ENCODE data around the gene CNTNAP2. TPM values are rescaled to one million over a fixed set of nuclear protein-coding genes. Genes with fewer than 3 reads are reported as not detected.

Gene CNTNAP2
- total and polyA plus RNA-seq, 2 of the 13 experiments (the other 11 are each of a cell fraction or from before 2014, with no cell fraction given): 0.40 to 0.42 TPM

DNA sequence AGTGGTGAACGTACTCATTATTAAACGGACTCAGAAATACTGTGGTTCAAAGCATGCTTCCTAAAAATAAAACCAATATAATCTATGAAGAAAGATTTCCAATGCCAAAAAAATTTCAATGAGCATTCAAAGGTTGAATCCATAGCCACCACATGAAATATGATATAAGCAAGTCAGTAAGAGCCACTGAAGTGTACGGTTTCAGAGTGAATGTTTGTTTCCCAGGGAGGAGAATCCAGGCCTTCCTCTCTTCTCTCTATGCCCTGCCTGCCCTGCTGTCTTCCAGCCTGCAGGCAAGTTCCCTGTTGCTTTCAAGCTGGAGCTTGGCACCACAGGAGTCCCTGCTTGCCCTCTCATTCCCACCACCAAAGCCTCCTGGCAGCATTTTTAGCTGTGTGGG, 1302.4 kb downstream of the CNTNAP2 start:
- ChIA-PET CTCF (ENCODE audit: low intra/inter-chr PET ratio, low total read pairs) (no interaction called here), POLR2A (no interaction called here)
- no peak overlapping the region for H3K4me3 ChIP-seq (replicated peaks in 1 of 3; ENCODE audit: insufficient read depth in 1 of 3, low read depth in 2 of 3, low read length in 3 of 3)
- no peak for ATAC-seq
- H3K4me1 ChIP-seq (ENCODE audit: insufficient read depth, low read length): no peaks in the 10 kb centered on the region
- FAIRE-seq: no peak
- no peak overlapping the region for H2AFZ ChIP-seq (ENCODE audit: low read length)
- H4K20me1 ChIP-seq (ENCODE audit: insufficient read depth, low read length): no peaks in the 10 kb centered on the region
- H3K9ac ChIP-seq (ENCODE audit: insufficient read depth, low read depth, low read length): no peak overlapping the region
- no peaks in the 10 kb centered on the region for H3K27me3 ChIP-seq (ENCODE audit: control insufficient read depth in 1 of 2, insufficient read depth in 2 of 2, low read length in 2 of 2)
- no peaks in the 10 kb centered on the region for H3K36me3 ChIP-seq (replicated peaks in 1 of 2; ENCODE audit: control insufficient read depth in 1 of 2, insufficient read depth in 2 of 2, low read length in 2 of 2)
- H3K9me3 ChIP-seq (ENCODE audit: low read length): peaks cover 63% of the 10 kb centered on the region
- 11% methylated on average over 3 of the region's 3 CpGs for WGBS (ENCODE audit: low lambda C conversion rate)
- H3K79me2 ChIP-seq (ENCODE audit: insufficient read depth, low read length): no peaks in the 10 kb centered on the region
- intact Hi-C loops (cut with micrococcal nuclease; ENCODE audit: unreplicated experiment) (no loop called here), in situ Hi-C loops (cut with HindIII; ENCODE audit: extremely low pct_ligation_motif_present, low pct_unique_long_range_greater_than_20kb) (no loop called here)
- TF ChIP-seq MAFK (conservative IDR thresholded peaks at IDR 0.05 in 1 of 2, IDR thresholded peaks at IDR 0.05 in 1 of 2; ENCODE audit: low read length in 2 of 2): no peak
- no peak overlapping the region for H3K4me2 ChIP-seq (ENCODE audit: low read depth, low read length)
- DNase-seq (ENCODE audit: low spot score): no peak
- H3K27ac ChIP-seq (ENCODE audit: extremely low read length, insufficient read depth, low read length): no peak overlapping the region
- no TSS peak for BruUV-seq (replicated peaks)

DNA sequence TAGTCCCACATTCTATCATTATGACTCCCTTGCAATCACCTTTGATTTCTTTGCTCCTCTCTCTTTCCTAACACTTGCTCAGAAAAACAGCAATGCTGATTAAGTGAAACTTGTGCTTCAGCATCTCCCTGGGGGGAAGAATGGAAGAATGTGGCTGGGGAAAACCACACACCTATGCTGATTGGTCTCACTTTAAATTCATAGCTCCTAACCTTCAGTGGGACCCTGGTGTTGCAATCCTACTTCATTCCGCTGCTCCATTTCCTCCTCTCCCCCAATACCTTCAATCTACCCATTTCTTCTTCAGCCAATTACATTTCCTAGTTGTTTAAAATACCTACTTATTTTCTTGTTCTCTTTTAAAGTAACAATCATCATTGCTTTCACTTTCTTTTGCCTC, 1307.3 kb downstream of the CNTNAP2 start:
- intact Hi-C loops (cut with micrococcal nuclease; ENCODE audit: unreplicated experiment): no loop called here
- DNase-seq (ENCODE audit: low spot score) (no peak), ATAC-seq (no peak), FAIRE-seq (no peak)
- Histone ChIP-seq H2AFZ (ENCODE audit: low read length) (no peak overlapping the region), H3K27me3 (ENCODE audit: control insufficient read depth in 1 of 2, insufficient read depth in 2 of 2, low read length in 2 of 2) (no peaks in the 10 kb centered on the region), H3K4me3 (replicated peaks in 1 of 3; ENCODE audit: insufficient read depth in 1 of 3, low read depth in 2 of 3, low read length in 3 of 3) (no peak overlapping the region), H3K27ac (ENCODE audit: extremely low read length, insufficient read depth, low read length) (no peak overlapping the region), H3K4me1 (ENCODE audit: insufficient read depth, low read length) (no peaks in the 10 kb centered on the region), H3K9ac (ENCODE audit: insufficient read depth, low read depth, low read length) (no peak overlapping the region), H3K36me3 (replicated peaks in 1 of 2; ENCODE audit: control insufficient read depth in 1 of 2, insufficient read depth in 2 of 2, low read length in 2 of 2) (no peaks in the 10 kb centered on the region), H3K79me2 (ENCODE audit: insufficient read depth, low read length) (no peaks in the 10 kb centered on the region), H3K4me2 (ENCODE audit: low read depth, low read length) (no peak overlapping the region), H3K9me3 (ENCODE audit: low read length) (peaks cover 70% of the 10 kb centered on the region), H4K20me1 (ENCODE audit: insufficient read depth, low read length) (no peaks in the 10 kb centered on the region)
- CTCF ChIA-PET (ENCODE audit: low intra/inter-chr PET ratio, low total read pairs): no interaction called here
- 0% methylated on average over 1 of the region's 1 CpG for WGBS (ENCODE audit: low lambda C conversion rate)
- TF ChIP-seq ZNF496 (CRISPR knock-in tag; IDR thresholded peaks at IDR 0.05; ENCODE audit: insufficient replicate concordance) (no peak), ZNF10 (CRISPR knock-in tag; IDR thresholded peaks at IDR 0.05; ENCODE audit: borderline replicate concordance, low read depth) (no peak), ZNF672 (CRISPR knock-in tag; IDR thresholded peaks at IDR 0.05) (no peak), BCL6 (CRISPR knock-in tag; IDR thresholded peaks at IDR 0.05) (no peak), ZZZ3 (CRISPR knock-in tag; IDR thresholded peaks at IDR 0.05; ENCODE audit: borderline replicate concordance) (no peak), SUZ12 (IDR thresholded peaks at IDR 0.05; ENCODE audit: low read depth, low read length) (no peak), EEA1 (CRISPR knock-in tag; IDR thresholded peaks at IDR 0.05; ENCODE audit: borderline replicate concordance) (no peak), NKX3-1 (CRISPR knock-in tag; IDR thresholded peaks at IDR 0.05) (no peak)
- TF ChIP-seq, protein P1, sequence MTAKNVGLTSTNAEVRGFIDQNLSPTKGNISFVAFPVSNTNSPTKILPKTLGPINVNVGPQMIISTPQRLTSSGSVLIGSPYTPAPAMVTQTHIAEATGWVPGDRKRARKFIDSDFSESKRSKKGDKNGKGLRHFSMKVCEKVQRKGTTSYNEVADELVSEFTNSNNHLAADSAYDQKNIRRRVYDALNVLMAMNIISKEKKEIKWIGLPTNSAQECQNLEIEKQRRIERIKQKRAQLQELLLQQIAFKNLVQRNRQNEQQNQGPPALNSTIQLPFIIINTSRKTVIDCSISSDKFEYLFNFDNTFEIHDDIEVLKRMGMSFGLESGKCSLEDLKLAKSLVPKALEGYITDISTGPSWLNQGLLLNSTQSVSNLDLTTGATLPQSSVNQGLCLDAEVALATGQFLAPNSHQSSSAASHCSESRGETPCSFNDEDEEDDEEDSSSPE (CRISPR knock-in tag; IDR thresholded peaks at IDR 0.05): no peak
- TF ChIP-seq, protein P2, sequence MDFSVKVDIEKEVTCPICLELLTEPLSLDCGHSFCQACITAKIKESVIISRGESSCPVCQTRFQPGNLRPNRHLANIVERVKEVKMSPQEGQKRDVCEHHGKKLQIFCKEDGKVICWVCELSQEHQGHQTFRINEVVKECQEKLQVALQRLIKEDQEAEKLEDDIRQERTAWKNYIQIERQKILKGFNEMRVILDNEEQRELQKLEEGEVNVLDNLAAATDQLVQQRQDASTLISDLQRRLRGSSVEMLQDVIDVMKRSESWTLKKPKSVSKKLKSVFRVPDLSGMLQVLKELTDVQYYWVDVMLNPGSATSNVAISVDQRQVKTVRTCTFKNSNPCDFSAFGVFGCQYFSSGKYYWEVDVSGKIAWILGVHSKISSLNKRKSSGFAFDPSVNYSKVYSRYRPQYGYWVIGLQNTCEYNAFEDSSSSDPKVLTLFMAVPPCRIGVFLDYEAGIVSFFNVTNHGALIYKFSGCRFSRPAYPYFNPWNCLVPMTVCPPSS (IDR thresholded peaks at IDR 0.05): no peak
- TF ChIP-seq, protein P3, sequence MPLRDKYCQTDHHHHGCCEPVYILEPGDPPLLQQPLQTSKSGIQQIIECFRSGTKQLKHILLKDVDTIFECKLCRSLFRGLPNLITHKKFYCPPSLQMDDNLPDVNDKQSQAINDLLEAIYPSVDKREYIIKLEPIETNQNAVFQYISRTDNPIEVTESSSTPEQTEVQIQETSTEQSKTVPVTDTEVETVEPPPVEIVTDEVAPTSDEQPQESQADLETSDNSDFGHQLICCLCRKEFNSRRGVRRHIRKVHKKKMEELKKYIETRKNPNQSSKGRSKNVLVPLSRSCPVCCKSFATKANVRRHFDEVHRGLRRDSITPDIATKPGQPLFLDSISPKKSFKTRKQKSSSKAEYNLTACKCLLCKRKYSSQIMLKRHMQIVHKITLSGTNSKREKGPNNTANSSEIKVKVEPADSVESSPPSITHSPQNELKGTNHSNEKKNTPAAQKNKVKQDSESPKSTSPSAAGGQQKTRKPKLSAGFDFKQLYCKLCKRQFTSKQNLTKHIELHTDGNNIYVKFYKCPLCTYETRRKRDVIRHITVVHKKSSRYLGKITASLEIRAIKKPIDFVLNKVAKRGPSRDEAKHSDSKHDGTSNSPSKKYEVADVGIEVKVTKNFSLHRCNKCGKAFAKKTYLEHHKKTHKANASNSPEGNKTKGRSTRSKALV (CRISPR knock-in tag; IDR thresholded peaks at IDR 0.05): no peak
- POLR2A ChIA-PET: no interaction called here
- in situ Hi-C loops (cut with HindIII; ENCODE audit: extremely low pct_ligation_motif_present, low pct_unique_long_range_greater_than_20kb): no loop called here
- BruUV-seq (replicated peaks): no TSS peak
